Fibroblast of lung (primary cell): Measurements from ENCODE around the gene SIRT4. TPM values are rescaled to one million over a fixed set of nuclear protein-coding genes. Genes with fewer than 3 reads are reported as not detected.

ENCODE experiments used
- DNase-seq, 2 donors: peaks; one replicate each; pipeline versions ENCODE4 v3.0.0 to v3.0.0-alpha.2; 2010; ENCODE audit warnings: low read depth in 2 of 2
- H2AFZ ChIP-seq: 2 replicates; pipeline ENCODE4 v1.5.1; 2012; ENCODE audit warnings: low read length, control low read depth, inconsistent platforms
- H3K27ac ChIP-seq: 2 replicates; pipeline ENCODE4 v1.5.1; 2011; ENCODE audit warnings: low read length, control low read depth; ENCODE audit not compliant: insufficient read depth
- H3K27me3 ChIP-seq: 2 replicates; pipeline ENCODE4 v1.5.1; 2011; ENCODE audit warnings: mild to moderate bottlenecking, low read length; ENCODE audit not compliant: control insufficient read depth, insufficient read depth
- H3K36me3 ChIP-seq: 2 replicates; pipeline ENCODE4 v1.5.1; 2011; ENCODE audit warnings: low read length; ENCODE audit not compliant: control insufficient read depth, insufficient read depth
- H3K4me1 ChIP-seq: 2 replicates; pipeline ENCODE4 v1.5.1; 2011; ENCODE audit warnings: low read length; ENCODE audit not compliant: control insufficient read depth, insufficient read depth; ENCODE audit errors: extremely low read depth
- H3K4me2 ChIP-seq: 2 replicates; pipeline ENCODE4 v1.5.1; 2011; ENCODE audit warnings: low read length, control low read depth; ENCODE audit not compliant: insufficient read depth; ENCODE audit errors: extremely low read depth
- H3K4me3 ChIP-seq, 4 experiments: fragments of 200-600 bp in 1 of 4; sonication (generic) in 1 of 4; replicated peaks in 1 of 4; 2 replicates each; pipeline ENCODE4 v1.5.1; 2011 to 2016; ENCODE audit warnings: low read length in 4 of 4, low read depth in 3 of 4, mild to moderate bottlenecking in 3 of 4, control low read depth in 2 of 4, inconsistent platforms in 1 of 4, mixed read lengths in 1 of 4; ENCODE audit not compliant: insufficient read depth in 1 of 4; ENCODE audit errors: control extremely low read depth in 1 of 4
- H3K79me2 ChIP-seq: 2 replicates; pipeline ENCODE4 v1.5.1; 2012; ENCODE audit warnings: mild to moderate bottlenecking, low read length, inconsistent platforms; ENCODE audit not compliant: control insufficient read depth, insufficient read depth
- H3K9ac ChIP-seq: 2 replicates; pipeline ENCODE4 v1.5.1; 2011; ENCODE audit warnings: mild to moderate bottlenecking, low read length, control low read depth; ENCODE audit not compliant: insufficient read depth
- H3K9me3 ChIP-seq: 2 replicates; pipeline ENCODE4 v1.5.1; 2012; ENCODE audit warnings: low read depth, low read length; ENCODE audit not compliant: control insufficient read depth, insufficient read depth
- H4K20me1 ChIP-seq: 2 replicates; pipeline ENCODE4 v1.5.1; 2011; ENCODE audit warnings: low read length; ENCODE audit not compliant: control insufficient read depth, insufficient read depth; ENCODE audit errors: extremely low read depth
- CTCF ChIP-seq, 2 donors: IDR thresholded peaks in 1 of 2; conservative IDR thresholded peaks in 1 of 2; 1 replicate in 1 of 2; 2 replicates in 1 of 2; pipeline ENCODE4 v1.5.1; 2011 to 2012; ENCODE audit warnings: low read length in 2 of 2, control low read depth in 1 of 2, inconsistent platforms in 1 of 2, low read depth in 1 of 2, mild to moderate bottlenecking in 1 of 2
- EZH2 ChIP-seq: IDR thresholded peaks from 2 replicates; pipeline ENCODE4 v1.5.1; 2012; ENCODE audit warnings: low read length, control low read depth, mild to moderate bottlenecking; ENCODE audit errors: missing control alignments
- polyA plus RNA-seq, 2 donors: library from polyadenylated mRNA; depleted of rRNA in 1 of 2; stranded (reverse) in 1 of 2; unstranded in 1 of 2; fragments of >200 nt; gene quantifications; 2 replicates each; pipeline ENCODE4 v1.2.1, GENCODE V29; 2011 to 2012; ENCODE audit warnings: missing spikeins in 1 of 2
- total RNA-seq: library from RNA; depleted of rRNA; stranded (reverse); fragments of >200 nt; gene quantifications from 2 replicates; pipeline ENCODE4 v1.2.1, GENCODE V29; 2014

The SIRT4 gene
- total and polyA plus RNA-seq, 2 donors (not counting 1 experiment from before 2014, with no cell fraction given), result 1.2 to 2.5 TPM

- peak overlapping the region in 1 of 4 experiments; percentile 21 for H3K4me3 ChIP-seq
- DNase-seq, result peak; percentile 93 to 95
- H3K4me2 ChIP-seq, result peak overlapping the region; percentile 78
- H3K4me1 ChIP-seq, result peaks cover 27% of the 10 kb centered on the region
- H3K36me3 ChIP-seq, result no peaks in the 10 kb centered on the region
- H3K9ac ChIP-seq, result no peak overlapping the region
- H2AFZ ChIP-seq, result no peak overlapping the region
- peaks cover 94% of the 10 kb centered on the region for H3K79me2 ChIP-seq
- peak overlapping the region; percentile 57 for H3K27ac ChIP-seq
- H4K20me1 ChIP-seq, result no peaks in the 10 kb centered on the region
- H3K9me3 ChIP-seq, result no peaks in the 10 kb centered on the region
- peak in 1 of 2 donors; percentile 14 for TF ChIP-seq CTCF (conservative IDR thresholded peaks at IDR 0.05 in 1 of 2, IDR thresholded peaks at IDR 0.05 in 1 of 2; ENCODE audit: low read depth in 1 of 2, low read length in 2 of 2)
- TF ChIP-seq EZH2, result no peak
- no peaks in the 10 kb centered on the region for H3K27me3 ChIP-seq
Measured at GRCh38 chr12:120257041-120257821, 44.9 kb upstream of the SIRT4 start.

- H3K9me3 ChIP-seq, result no peaks in the 10 kb centered on the region
- no peaks in the 10 kb centered on the region for H3K36me3 ChIP-seq
- no peaks in the 10 kb centered on the region for H4K20me1 ChIP-seq
- peaks cover 30% of the 10 kb centered on the region for H3K4me1 ChIP-seq
- no peak for DNase-seq
- no peaks in the 10 kb centered on the region for H3K27me3 ChIP-seq
- H3K79me2 ChIP-seq, result peaks cover 94% of the 10 kb centered on the region
- H3K27ac ChIP-seq, result no peak overlapping the region
- no peak overlapping the region for H3K9ac ChIP-seq
- H3K4me2 ChIP-seq, result no peak overlapping the region
- no peak for TF ChIP-seq CTCF (conservative IDR thresholded peaks at IDR 0.05 in 1 of 2, IDR thresholded peaks at IDR 0.05 in 1 of 2; ENCODE audit: low read depth in 1 of 2, low read length in 2 of 2)
- TF ChIP-seq EZH2, result no peak
- H3K4me3 ChIP-seq, result no peak overlapping the region
- H2AFZ ChIP-seq, result no peak overlapping the region
Measured at GRCh38 chr12:120258323-120258896, 43.7 kb upstream of the SIRT4 start.

- H3K4me2 ChIP-seq, result no peak overlapping the region
- H3K36me3 ChIP-seq, result no peaks in the 10 kb centered on the region
- peak in 1 of 2 donors; percentile 48 for DNase-seq
- peaks cover 33% of the 10 kb centered on the region for H3K4me1 ChIP-seq
- no peak overlapping the region for H3K27ac ChIP-seq
- no peak overlapping the region for H3K9ac ChIP-seq
- H3K9me3 ChIP-seq, result no peaks in the 10 kb centered on the region
- no peaks in the 10 kb centered on the region for H4K20me1 ChIP-seq
- H3K79me2 ChIP-seq, result peaks cover 94% of the 10 kb centered on the region
- H3K27me3 ChIP-seq, result no peaks in the 10 kb centered on the region
- no peak overlapping the region for H2AFZ ChIP-seq
- H3K4me3 ChIP-seq, result no peak overlapping the region
- TF ChIP-seq CTCF (conservative IDR thresholded peaks at IDR 0.05 in 1 of 2, IDR thresholded peaks at IDR 0.05 in 1 of 2; ENCODE audit: low read depth in 1 of 2, low read length in 2 of 2), result no peak
- no peak for TF ChIP-seq EZH2
Measured at GRCh38 chr12:120259418-120260202, 42.5 kb upstream of the SIRT4 start.
